ENCODE results near the gene DNMBP.

DNA sequence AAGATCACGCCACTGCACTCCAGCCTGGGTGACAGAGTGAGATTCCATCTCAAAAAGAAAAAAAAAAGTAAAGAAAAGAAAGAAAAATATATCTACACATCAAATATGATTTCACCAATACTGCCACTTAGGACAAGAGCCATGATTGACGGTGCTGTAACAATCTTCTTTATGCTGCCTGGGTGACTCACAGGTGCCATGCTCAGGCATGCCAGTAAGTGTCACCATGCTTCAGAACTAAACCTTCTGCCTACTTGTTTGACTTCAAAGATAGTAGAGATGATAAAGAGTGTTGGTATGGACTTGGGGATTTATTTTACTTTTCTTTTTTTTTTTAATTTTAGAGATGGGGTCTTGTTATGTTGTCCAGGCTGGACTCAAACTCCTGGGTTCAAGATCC is 33.6 kb upstream of the DNMBP start:
- TF ChIP-seq POLR2A (IDR thresholded peaks at IDR 0.05; ENCODE audit: low read depth, low read length) (no peak), POLR2AphosphoS5 (IDR thresholded peaks at IDR 0.05; ENCODE audit: low read depth, low read length) (no peak)
